Osteoblast (primary cell): Measurements from ENCODE around the gene PBX3. TPM values are rescaled to one million over a fixed set of nuclear protein-coding genes. Genes with fewer than 3 reads are reported as not detected.

Experiments used
- DNase-seq: peaks from one replicate; pipeline ENCODE4 v3.0.0; 2011; ENCODE audit warnings: low spot score, mixed read lengths; ENCODE audit not compliant: insufficient read length; ENCODE audit errors: missing footprints
- H2AFZ ChIP-seq: 2 replicates; pipeline ENCODE4 v1.6.0; 2011; ENCODE audit warnings: mild to moderate bottlenecking, low read length
- H3K27ac ChIP-seq: 2 replicates; pipeline ENCODE4 v1.5.1; 2011; ENCODE audit warnings: mild to moderate bottlenecking, low read depth, low read length, moderate library complexity
- H3K27me3 ChIP-seq: 2 replicates; pipeline ENCODE4 v1.6.0; 2012; ENCODE audit warnings: mild to moderate bottlenecking, control low read depth, inconsistent platforms, low read length, moderate library complexity; ENCODE audit not compliant: insufficient read depth
- H3K36me3 ChIP-seq: 2 replicates; pipeline ENCODE4 v1.5.1; 2011; ENCODE audit warnings: mild to moderate bottlenecking, low read length, control low read depth, moderate library complexity; ENCODE audit not compliant: insufficient read depth
- H3K4me1 ChIP-seq: 2 replicates; pipeline ENCODE4 v1.5.1; 2011; ENCODE audit warnings: mild to moderate bottlenecking, low read length, control low read depth, moderate library complexity; ENCODE audit not compliant: insufficient read depth
- H3K4me2 ChIP-seq: 2 replicates; pipeline ENCODE4 v1.6.0; 2011; ENCODE audit warnings: mild to moderate bottlenecking, low read length; ENCODE audit not compliant: insufficient read depth
- H3K4me3 ChIP-seq: fragments of 200-600 bp; sonication (generic); 3 replicates; pipeline ENCODE4 v1.5.1; 2012; ENCODE audit warnings: mild to moderate bottlenecking, low read length, inconsistent platforms; ENCODE audit not compliant: insufficient read depth
- H3K79me2 ChIP-seq: 2 replicates; pipeline ENCODE4 v1.6.0; 2012; ENCODE audit warnings: mild to moderate bottlenecking, low read length, control low read depth, inconsistent platforms; ENCODE audit not compliant: insufficient read depth
- H3K9me3 ChIP-seq: 2 replicates; pipeline ENCODE4 v1.5.1; 2011; ENCODE audit warnings: low read depth, low read length, control low read depth
- H4K20me1 ChIP-seq: 2 replicates; pipeline ENCODE4 v1.6.0; 2012; ENCODE audit warnings: mild to moderate bottlenecking, low read length, control low read depth; ENCODE audit not compliant: insufficient read depth
- CTCF ChIP-seq: IDR thresholded peaks from 2 replicates; pipeline ENCODE4 v1.5.1; 2011; ENCODE audit warnings: mild to moderate bottlenecking, low read depth, low read length, moderate library complexity; ENCODE audit errors: extremely low read depth
- total RNA-seq: library from RNA; depleted of rRNA; stranded (reverse); fragments of >200 nt; gene quantifications from 2 replicates; pipeline ENCODE4 v1.2.3, GENCODE V29; 2012

The PBX3 gene
- total RNA-seq, 1 donor, result 34.7 TPM

- Histone ChIP-seq H3K27ac (peak overlapping the region; percentile 46), H3K4me1 (peaks cover 16% of the 10 kb centered on the region), H3K9me3 (no peaks in the 10 kb centered on the region), H3K27me3 (no peaks in the 10 kb centered on the region), H3K4me3 (no peak overlapping the region), H3K79me2 (peaks cover 93% of the 10 kb centered on the region), H3K4me2 (peak overlapping the region; percentile 40), H3K36me3 (no peaks in the 10 kb centered on the region), H4K20me1 (no peaks in the 10 kb centered on the region), H2AFZ (peak overlapping the region; percentile 14)
- no peak for TF ChIP-seq CTCF
- peak; percentile 23 for DNase-seq
Observed at GRCh38 chr9:125842242-125842641, 95.1 kb downstream of the PBX3 start.

GRCh38 chr9:125843646-125844045 is 96.5 kb downstream of the PBX3 start:
- no peak overlapping the region for H2AFZ ChIP-seq
- H4K20me1 ChIP-seq, result no peaks in the 10 kb centered on the region
- H3K9me3 ChIP-seq, result no peaks in the 10 kb centered on the region
- H3K4me2 ChIP-seq, result peak overlapping the region; percentile 71
- no peak overlapping the region for H3K4me3 ChIP-seq
- H3K4me1 ChIP-seq, result peaks cover 16% of the 10 kb centered on the region
- peak overlapping the region; percentile 55 for H3K27ac ChIP-seq
- H3K36me3 ChIP-seq, result no peaks in the 10 kb centered on the region
- TF ChIP-seq CTCF, result no peak
- H3K79me2 ChIP-seq, result peaks cover 92% of the 10 kb centered on the region
- H3K27me3 ChIP-seq, result no peaks in the 10 kb centered on the region
- no peak for DNase-seq

DNA sequence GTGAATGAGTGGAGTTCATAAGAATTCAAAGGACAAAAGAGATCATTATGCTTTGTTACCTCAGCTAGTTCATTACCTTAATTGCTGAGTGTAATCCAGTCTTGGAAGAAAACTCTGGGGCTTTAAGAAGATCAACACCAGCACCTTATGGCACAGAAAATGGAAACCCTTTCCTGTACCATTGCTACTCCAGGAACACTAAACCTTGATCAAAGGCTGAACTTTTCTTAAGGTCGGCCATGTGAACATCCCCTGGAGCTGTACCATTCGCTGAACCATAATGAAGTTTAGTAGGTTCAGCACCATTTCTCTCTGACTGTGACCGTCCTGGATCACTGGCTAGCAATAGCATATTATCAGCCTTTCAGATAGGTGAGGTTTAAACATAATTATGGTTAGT is 97.4 kb downstream of the PBX3 start:
- no peak for TF ChIP-seq CTCF
- H3K9me3 ChIP-seq, result no peaks in the 10 kb centered on the region
- peaks cover 16% of the 10 kb centered on the region for H3K4me1 ChIP-seq
- no peak for DNase-seq
- no peaks in the 10 kb centered on the region for H4K20me1 ChIP-seq
- no peak overlapping the region for H3K27ac ChIP-seq
- no peak overlapping the region for H2AFZ ChIP-seq
- no peak overlapping the region for H3K4me3 ChIP-seq
- no peaks in the 10 kb centered on the region for H3K27me3 ChIP-seq
- no peaks in the 10 kb centered on the region for H3K36me3 ChIP-seq
- peaks cover 91% of the 10 kb centered on the region for H3K79me2 ChIP-seq
- H3K4me2 ChIP-seq, result no peak overlapping the region

GRCh38 chr9:125845271-125845808 is 98.2 kb downstream of the PBX3 start:
- Histone ChIP-seq H3K27ac (no peak overlapping the region), H3K4me2 (no peak overlapping the region), H3K4me1 (peaks cover 16% of the 10 kb centered on the region), H3K36me3 (no peaks in the 10 kb centered on the region), H3K9me3 (no peaks in the 10 kb centered on the region), H3K79me2 (peaks cover 88% of the 10 kb centered on the region), H4K20me1 (no peaks in the 10 kb centered on the region), H3K4me3 (no peak overlapping the region), H3K27me3 (no peaks in the 10 kb centered on the region), H2AFZ (no peak overlapping the region)
- DNase-seq, result no peak
- TF ChIP-seq CTCF, result no peak
